T47D (cell line): ENCODE results near the gene CA6.
"Not testable (repeated sequence)": the region's sequence is repeated elsewhere in the genome, so short reads cannot be mapped to it uniquely, and the experiment has no call there.

Experiments used
- DNase-seq, 2 experiments: peaks; one replicate each; pipeline versions ENCODE4 v3.0.0 to v3.0.0-alpha.2; 2011 to 2012; ENCODE audit warnings: low read depth in 1 of 2, low spot score in 1 of 2
- JUND ChIP-seq: IDR thresholded peaks from 2 replicates; pipeline ENCODE4 v1.6.1; 2012; ENCODE audit warnings: low read depth
- in situ Hi-C: cut with HindIII; loops from 2 replicates; pipeline ENCODE4 v1.10.0; 2016; ENCODE audit warnings: low sequenced_read_pairs, low pct_unique_long_range_greater_than_20kb

CA6 gene

DNA sequence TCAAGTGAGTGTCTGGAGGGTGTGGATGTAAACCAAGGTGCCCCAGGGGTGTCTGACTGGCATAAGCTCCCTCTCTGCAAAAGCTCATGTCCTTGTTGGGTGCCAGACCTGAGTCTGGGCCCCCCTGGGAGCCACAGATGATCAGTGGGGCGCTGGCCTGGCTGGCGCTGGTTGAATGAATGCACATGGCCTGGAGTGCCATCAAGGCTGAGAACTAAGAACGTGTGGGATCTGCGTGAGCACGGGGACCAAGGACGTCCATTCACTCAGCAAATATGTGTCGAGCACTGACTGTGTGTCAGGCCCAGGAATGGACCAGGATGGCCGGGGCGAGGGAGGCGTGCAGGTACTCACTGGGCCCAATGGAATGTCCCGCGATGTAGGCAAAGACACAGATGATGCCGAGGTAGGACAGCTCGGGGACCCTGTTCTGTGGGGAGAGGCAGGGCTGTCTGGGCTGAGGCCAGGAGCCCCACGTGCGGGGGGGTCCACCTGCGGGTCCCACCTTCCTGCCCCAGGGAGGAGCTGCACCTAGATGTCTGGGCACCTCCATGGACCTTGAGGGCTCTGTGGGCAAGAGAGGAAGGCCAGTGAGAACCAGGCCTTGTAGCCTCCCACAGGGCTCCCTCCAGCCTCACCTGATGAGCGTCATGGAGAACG, 61.4 kb downstream of the CA6 start:
- no peak for TF ChIP-seq JUND
- no peak for DNase-seq
- in situ Hi-C loops: no loop called here

DNA sequence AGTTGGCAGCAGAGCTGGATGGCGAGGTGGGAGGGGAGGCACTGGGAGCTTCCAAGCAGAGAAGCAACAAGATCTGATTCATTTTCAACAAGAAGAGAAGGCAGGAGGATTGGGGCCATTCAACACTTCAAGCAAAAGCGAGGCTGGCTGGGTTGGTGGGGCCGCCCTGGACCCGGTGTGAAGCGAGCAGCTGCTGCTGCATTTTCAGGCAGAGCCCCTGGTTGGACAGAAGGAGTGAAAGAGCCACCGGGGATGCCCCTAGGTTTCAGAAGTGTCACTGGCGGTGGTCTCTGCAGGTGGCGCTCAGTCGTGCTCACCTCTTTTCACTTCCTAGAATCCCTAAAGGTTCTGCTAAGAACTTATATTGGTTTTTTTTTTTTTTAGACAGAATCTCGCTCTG, 62.6 kb downstream of the CA6 start:
- in situ Hi-C loops: no loop called here
- TF ChIP-seq JUND: no peak
- no peak for DNase-seq

DNA sequence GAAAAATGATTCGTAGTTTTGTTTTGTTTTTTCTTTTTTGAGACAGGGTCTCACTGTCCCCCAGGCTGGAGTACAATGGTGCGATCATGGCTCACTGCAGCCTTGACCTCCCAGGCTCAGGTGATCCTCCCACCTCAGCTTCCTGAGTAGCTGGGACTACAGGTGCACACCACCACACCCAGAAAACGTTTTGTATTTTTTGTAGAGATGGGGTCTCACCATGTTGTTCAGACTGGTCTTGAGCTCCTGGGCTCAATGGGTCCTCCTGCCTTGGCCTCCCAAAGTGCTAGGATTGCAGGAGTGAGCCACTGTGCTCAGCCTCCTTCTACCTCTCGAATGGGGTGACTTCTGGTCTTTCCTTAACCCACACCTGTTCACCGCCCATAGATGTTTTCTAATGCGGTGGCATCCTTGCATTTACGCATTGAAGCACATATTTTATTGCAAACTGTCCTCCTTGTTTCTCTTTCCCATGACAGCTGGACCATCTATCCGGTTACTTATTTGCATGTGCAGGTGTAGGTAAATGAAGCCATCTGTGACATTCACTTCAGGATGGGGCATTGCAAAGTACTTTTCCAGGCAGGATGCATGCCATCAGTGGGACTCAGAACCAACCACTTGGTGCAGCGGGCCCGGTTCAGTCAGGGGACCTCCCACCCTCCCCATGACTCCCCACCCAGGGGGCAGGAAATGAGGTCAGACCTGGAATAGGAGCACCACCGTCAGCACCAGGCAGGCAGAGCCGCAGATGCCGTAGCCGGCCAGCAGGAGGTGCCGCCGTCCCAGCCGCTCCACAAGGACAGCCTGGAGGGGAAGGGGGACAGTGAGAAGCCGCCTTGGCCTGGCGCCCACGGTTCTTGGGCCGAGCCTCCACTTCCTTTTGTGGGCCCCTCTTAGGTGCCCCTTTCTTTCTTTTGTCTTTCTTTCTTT, 64.0 kb downstream of the CA6 start:
- in situ Hi-C loops: no loop called here
- no peak for TF ChIP-seq JUND
- no peak for DNase-seq

DNA sequence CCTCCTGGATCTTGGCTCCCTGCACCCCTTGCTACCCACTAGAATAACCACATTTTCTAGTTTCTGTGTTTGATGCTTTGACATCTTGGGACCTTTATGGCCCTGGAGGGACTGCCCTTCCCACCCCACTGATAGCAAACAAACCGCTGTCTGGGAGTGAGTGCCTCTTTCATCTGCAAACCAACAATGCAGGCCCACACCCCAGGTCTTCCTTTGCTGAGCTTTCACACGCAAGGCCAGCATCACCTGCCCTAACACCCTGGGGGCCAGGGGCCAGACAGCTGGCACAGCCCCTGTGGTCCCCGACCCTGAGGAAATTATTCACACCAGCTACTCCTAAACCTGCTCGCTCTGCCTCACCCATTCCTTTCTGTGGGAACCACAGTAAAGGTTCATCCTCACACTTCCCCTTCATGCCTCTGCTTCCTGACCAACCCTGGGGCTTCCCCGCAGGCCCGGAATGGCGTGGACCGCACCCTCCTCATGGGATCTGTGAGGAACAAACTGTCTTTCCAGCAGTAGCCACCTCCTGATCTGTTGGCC, 65.2 kb downstream of the CA6 start:
- TF ChIP-seq JUND: no peak
- in situ Hi-C loops: no loop called here
- no peak for DNase-seq

DNA sequence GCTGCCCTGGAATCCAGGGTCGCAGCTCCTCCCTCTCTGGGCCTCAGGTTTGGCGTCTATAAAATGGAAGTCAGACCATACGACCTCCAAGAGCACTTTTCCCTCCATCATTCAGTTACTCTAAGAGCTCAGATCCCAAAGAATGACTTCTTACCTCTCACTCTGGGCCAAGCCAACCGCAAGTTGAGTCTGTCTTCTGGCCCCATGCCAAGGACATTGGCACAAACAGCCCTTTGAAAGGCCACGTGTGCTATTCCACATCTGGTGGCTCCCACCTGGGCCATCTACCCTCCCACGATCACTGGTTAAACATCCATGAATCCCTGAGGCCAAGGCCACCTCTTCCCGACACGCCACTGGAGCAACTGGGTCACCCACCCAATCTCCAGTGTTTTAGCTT, 68.2 kb downstream of the CA6 start:
- DNase-seq: no peak
- in situ Hi-C loops: no loop called here

DNA sequence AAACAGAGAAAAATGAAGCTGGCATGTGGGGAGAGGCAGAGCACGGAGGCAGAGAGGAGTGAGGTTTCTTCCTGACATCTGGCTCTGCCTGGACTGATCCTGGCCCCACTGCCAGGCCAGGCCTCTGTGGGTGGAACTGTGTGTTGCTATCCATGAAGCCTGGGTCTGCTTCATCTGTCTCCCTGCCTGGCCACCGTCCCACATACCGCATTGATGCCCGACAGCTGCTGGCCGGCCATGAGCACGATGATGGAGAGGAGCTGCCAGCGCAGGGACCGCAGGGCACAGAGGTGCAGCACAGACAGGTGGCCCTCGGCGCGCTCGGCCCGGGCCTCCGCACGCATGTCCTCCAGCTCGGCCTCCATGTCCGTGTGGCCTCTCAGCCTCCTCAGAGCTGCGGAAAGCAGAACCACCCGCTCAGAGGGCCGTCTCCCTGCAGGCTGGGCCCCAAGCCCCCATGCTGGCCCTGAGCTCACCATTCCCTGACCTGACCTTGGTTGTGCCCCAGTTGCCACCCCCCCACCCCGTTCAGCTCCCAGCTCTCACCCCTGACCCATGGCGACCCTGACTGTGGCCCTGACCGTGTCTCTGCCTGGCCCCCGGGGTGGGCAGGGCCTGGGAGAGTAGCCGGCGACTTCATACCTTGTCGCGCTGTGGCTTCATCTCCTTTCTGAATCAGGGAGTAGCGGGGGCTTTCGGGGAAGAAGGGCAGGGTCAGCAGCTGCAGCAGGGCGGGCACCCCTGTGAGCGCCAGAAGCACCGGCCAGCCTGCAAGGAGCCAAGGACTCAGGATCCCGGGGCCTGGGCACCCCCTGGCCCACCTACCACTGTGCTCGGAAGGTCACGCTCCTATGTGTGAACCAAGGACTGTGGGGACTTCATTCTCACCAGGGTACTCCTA, 69.1 kb downstream of the CA6 start:
- no peak for DNase-seq
- TF ChIP-seq JUND: no peak
- in situ Hi-C loops: no loop called here

More for the DNA sequence above, 68.2 kb downstream of the CA6 start:
- no peak for TF ChIP-seq JUND

DNA sequence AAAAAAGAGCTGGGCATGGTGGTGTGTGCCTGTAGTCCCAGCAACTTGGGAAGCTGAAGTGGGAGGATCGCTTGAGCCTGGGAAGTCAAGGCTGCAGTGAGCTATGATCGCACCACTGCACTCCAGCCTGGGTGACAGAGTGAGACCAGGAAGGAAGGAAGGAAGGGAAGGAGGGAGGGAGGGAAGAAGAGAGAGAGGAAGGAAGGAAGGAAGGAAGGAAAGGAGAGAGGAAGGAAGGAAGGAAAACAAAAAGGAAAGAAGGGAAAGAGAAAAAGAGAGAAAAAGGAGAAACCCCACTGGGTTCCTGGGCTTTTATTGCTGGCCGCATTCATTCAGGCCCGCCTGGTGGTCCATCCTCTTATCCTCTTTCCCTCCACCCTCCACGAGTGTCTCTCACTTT, 70.8 kb downstream of the CA6 start:
- DNase-seq: no peak
- no peak for TF ChIP-seq JUND
- in situ Hi-C loops: no loop called here

DNA sequence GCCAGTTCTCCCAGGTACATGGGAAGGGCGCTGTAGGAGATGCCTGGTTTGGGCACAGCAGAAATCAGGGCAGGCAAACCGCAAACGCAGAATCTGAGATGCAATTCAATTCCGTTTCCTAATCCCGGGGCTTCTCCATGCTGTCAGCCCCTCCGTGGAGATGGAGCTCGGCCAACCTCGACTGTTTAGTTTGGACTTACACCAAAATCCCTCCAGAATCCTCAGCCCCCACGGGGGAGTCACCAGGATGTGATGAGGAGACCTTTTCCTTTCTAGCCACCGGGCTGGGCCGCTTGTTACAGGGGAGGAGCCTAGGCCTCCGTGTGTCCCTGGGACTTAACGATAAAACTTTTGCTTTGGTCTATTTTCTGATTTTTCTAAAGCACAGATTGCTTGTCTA, 72.7 kb downstream of the CA6 start:
- no peak for TF ChIP-seq JUND
- DNase-seq: no peak
- in situ Hi-C loops: no loop called here

DNA sequence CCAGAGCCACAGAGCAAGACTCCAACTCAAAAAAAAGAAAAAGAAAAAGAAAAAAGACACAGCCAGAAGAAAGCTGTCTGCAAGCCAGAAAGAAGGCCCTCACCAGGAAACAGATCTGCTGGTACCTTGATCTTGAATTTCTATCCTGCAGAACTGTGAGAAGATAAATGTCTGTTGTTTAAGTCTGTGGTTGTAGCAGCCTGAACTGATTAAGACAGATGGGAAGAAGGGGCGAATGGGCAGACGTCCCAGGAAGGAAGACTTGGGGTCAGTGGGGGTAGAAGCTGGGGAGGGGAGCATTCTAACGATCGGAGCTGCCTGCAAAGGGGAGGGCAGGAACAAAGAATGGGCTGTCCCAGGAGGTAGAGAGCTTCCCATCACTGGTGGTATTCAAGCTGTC, 74.2 kb downstream of the CA6 start:
- in situ Hi-C loops: no loop called here
- no peak for DNase-seq
- no peak for TF ChIP-seq JUND

DNA sequence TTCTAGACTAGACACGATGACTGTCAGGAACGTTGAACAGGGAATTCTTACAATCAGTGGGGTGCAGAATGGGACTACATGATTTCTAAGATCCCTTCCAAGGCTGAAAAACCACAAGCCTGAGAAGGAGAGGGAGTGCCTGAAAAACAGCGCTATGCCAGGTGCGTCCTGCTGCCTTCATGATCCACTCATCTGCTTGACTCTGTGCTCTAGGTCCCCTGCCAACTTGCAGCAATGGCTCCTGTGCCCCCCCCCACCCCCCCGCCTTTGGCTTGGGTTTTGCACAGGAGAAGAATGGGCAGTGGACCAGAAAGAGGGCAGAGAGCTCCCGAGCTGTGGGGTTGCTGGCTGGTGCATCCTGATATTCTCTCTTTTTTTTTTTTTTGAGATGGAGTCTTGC, 74.6 kb downstream of the CA6 start:
- in situ Hi-C loops: no loop called here

DNA sequence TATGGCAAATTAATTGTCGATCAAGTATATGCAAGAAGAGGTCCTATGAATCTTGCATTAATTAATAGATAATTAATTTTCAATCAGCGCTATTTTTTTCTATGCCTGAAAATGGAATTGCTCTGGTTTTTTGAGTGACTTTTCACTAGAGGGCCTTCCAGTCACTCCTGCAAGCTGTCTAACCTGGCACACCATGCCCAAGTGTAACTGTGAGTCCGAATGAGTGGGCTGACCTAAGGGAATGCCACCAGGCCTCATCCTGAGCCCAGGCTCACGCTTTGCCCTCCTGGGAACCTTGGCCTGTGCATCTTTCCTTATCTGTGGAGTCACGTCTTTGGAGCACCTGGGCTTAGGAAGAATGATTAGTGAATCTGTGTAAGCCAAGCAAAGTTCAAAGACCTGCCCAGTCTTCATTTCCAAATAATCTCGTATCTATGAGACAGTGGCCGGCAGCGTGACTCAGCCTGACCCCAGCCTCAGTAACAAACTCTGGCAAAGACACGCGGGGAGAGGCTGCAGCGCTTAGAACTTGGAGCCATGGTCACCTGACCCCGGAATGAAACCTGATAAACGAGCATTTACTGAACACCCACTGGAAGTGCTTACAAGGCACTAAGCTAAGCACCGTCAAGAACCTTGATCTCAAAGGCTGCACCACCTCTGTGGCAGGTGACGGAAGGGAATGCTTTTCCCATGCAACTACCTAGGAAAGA, 76.5 kb downstream of the CA6 start:
- in situ Hi-C loops, DNase-seq: not testable (repeated sequence)

More for the DNA sequence above, 74.6 kb downstream of the CA6 start:
- DNase-seq: no peak
- TF ChIP-seq JUND: no peak

DNA sequence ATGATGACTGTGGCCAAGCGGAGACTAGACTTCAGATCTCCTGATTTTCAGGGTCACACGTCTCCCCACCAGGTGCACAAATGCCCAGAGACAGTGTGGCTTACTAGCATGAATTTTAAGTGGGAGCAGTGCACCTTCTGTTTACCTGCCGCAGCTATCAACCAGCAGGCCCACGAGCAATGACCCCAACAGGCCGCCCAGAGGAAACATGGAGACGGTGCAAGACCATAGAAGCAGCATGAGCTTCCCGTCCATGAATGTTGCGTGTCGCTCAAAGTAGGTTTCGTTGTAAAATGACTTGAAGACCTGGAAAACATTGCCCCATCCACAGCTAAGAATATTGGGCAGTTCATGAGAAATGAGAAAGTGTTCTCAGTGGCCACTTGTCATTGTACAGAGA, 77.1 kb downstream of the CA6 start:
- in situ Hi-C loops: no loop called here
- DNase-seq: no peak
- no peak for TF ChIP-seq JUND
